Measurements from ENCODE around the gene IPPK.

DNA sequence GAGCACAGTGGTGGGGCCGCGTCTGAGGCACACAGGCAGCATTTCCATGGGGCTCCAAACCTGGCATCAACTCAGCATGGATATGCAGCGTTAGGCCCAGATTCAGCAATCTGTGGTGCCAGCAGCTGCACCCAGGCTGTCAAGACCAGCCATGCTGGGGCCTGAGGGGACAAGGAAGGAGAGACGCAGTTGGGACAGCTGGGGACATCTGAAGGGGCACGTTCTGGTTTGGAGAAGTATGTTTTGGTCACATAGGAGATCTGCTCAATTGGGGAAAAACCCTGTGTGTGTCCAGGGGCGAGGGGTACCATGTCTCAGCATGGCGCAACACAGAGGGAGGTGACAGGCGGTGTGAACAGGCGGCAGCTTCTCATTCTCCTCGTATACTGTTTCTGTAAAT is 67.5 kb downstream of the IPPK start:
- TF ChIP-seq, protein P1, sequence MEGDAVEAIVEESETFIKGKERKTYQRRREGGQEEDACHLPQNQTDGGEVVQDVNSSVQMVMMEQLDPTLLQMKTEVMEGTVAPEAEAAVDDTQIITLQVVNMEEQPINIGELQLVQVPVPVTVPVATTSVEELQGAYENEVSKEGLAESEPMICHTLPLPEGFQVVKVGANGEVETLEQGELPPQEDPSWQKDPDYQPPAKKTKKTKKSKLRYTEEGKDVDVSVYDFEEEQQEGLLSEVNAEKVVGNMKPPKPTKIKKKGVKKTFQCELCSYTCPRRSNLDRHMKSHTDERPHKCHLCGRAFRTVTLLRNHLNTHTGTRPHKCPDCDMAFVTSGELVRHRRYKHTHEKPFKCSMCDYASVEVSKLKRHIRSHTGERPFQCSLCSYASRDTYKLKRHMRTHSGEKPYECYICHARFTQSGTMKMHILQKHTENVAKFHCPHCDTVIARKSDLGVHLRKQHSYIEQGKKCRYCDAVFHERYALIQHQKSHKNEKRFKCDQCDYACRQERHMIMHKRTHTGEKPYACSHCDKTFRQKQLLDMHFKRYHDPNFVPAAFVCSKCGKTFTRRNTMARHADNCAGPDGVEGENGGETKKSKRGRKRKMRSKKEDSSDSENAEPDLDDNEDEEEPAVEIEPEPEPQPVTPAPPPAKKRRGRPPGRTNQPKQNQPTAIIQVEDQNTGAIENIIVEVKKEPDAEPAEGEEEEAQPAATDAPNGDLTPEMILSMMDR (conservative IDR thresholded peaks at IDR 0.05 in 1 of 2, IDR thresholded peaks at IDR 0.05 in 1 of 2; ENCODE audit: extremely low read depth in 1 of 2, insufficient read depth in 1 of 2, low read depth in 1 of 2, low read length in 2 of 2): no peak
- no peak for TF ChIP-seq EZH2 (IDR thresholded peaks at IDR 0.05; ENCODE audit: borderline replicate concordance, low read length)
